Stomach (tissue), 9 donors: Measurements from ENCODE around the gene OSGEPL1. TPM values are rescaled to one million over a fixed set of nuclear protein-coding genes. Genes with fewer than 3 reads are reported as not detected.
"Not testable (repeated sequence)": the region's sequence is repeated elsewhere in the genome, so short reads cannot be mapped to it uniquely, and the experiment has no call there.

Experiments
- DNase-seq, 2 donors: peaks; one replicate each; pipeline versions ENCODE4 v3.0.0 to v3.0.0-alpha.2; 2013 to 2019
- H3K27ac ChIP-seq, 5 donors: fragments of 200-600 bp in 4 of 5; sonication (generic) in 4 of 5; one replicate each; pipeline ENCODE4 v1.5.1; 2013 to 2019; ENCODE audit warnings: mild to moderate bottlenecking in 1 of 5, moderate library complexity in 1 of 5
- H3K27me3 ChIP-seq, 3 donors: fragments of 200-600 bp; sonication (generic); one replicate each; pipeline ENCODE4 v1.5.1; 2017 to 2019; ENCODE audit warnings: mixed run types in 1 of 3
- H3K36me3 ChIP-seq, 4 donors: fragments of 200-600 bp; sonication (generic); 1 replicate in 3 of 4; 2 replicates in 1 of 4; pipeline ENCODE4 v1.5.1; 2016 to 2019
- H3K4me1 ChIP-seq, 4 donors: fragments of 200-600 bp; sonication (generic); one replicate each; pipeline ENCODE4 v1.5.1; 2016 to 2019
- H3K4me3 ChIP-seq, 4 donors: fragments of 200-600 bp; sonication (generic) in 3 of 4; one replicate each; pipeline ENCODE4 v1.5.1; 2016 to 2019; ENCODE audit warnings: mild to moderate bottlenecking in 1 of 4
- H3K9me3 ChIP-seq, 4 donors: fragments of 200-600 bp; sonication (generic); one replicate each; pipeline ENCODE4 v1.5.1; 2016 to 2019
- CTCF ChIP-seq, 7 experiments: fragments of 450-650 bp in 4 of 7; fragments of 200-600 bp in 3 of 7; sonication (generic) in 3 of 7; IDR thresholded peaks; one replicate each; pipeline ENCODE4 v1.5.1; 2016 to 2019; ENCODE audit warnings: antibody characterized with exemption in 7 of 7, control low read depth in 2 of 7, mild to moderate bottlenecking in 1 of 7
- EP300 ChIP-seq: sonication (generic); formaldehyde crosslinking; IDR thresholded peaks from one replicate; pipeline ENCODE4 v1.6.1; 2017; ENCODE audit warnings: antibody characterized with exemption
- POLR2A ChIP-seq, 4 donors: fragments of 450-650 bp; IDR thresholded peaks; one replicate each; pipeline ENCODE4 v1.6.1; 2016; ENCODE audit warnings: antibody characterized with exemption in 4 of 4, control low read depth in 2 of 4, mild to moderate bottlenecking in 1 of 4, moderate library complexity in 1 of 4
- POLR2AphosphoS5 ChIP-seq, 3 donors: sonication (generic); formaldehyde crosslinking; IDR thresholded peaks; one replicate each; pipeline ENCODE4 v1.6.1; 2016; ENCODE audit warnings: antibody characterized with exemption in 3 of 3
- WGBS, 5 donors: extraction: QIAGEN DNeasy Blood & Tissue Kit in 3 of 5; methylation state at CpG; one replicate each; pipeline versions ENCODE4 v1.1.5 to v1.1.7; 2013 to 2018; 5-methylcytosine and 5-hydroxymethylcytosine counted together
- intact Hi-C: fragments of 100-400 bp; cut with DNase I; formaldehyde crosslinking; loops from one replicate; pipeline ENCODE4 v1.15.1; 2023; ENCODE audit warnings: low total_unique reads
- polyA plus RNA-seq, 3 donors: library from polyadenylated mRNA; stranded (reverse); fragments of 200-250 nt; gene quantifications; one replicate each; pipeline ENCODE4 v1.2.3, GENCODE V29; 2013
- total RNA-seq, 5 donors: library from RNA; depleted of rRNA; stranded (reverse); fragments of >200 nt; gene quantifications; one replicate each; pipeline versions ENCODE4 v1.1.0 to v1.2.3, GENCODE V29; 2014 to 2016
- donor health status: healthy with polysubstance abuse.
- donor health status: Bipolar disorder and iron deficiency.
- donor health status: healthy.

The OSGEPL1 gene
- total and polyA plus RNA-seq, 8 donors = 1.3 to 9.0 (median 4.0) TPM; not detected in 1

- Histone ChIP-seq H3K27me3 (no peaks in the 10 kb centered on the region), H3K4me3 (peak overlapping the region; percentile 62 to 84 (median 69)), H3K27ac (peak overlapping the region; percentile 86 to 90 (median 89)), H3K9me3 (no peaks in the 10 kb centered on the region), H3K36me3 (peaks cover 0 to 16% (median 12%) of the 10 kb centered on the region in 4 donors), H3K4me1 (peaks cover 0 to 23% (median 17%) of the 10 kb centered on the region in 4 donors)
- DNase-seq = no peak
- 1 to 3% (median 1%) methylated on average over 7 of the region's 7 CpGs for WGBS, 5 donors
- intact Hi-C loops = no loop called here
- TF ChIP-seq EP300 = no peak
Measured at GRCh38 chr2:189762229-189762550, 402 bp downstream of the OSGEPL1 start.

- H3K27me3 ChIP-seq, H3K4me3 ChIP-seq, intact Hi-C loops, H3K9me3 ChIP-seq, DNase-seq, H3K27ac ChIP-seq: not testable (repeated sequence)
- Histone ChIP-seq H3K4me1 (peaks cover 0 to 23% (median 17%) of the 10 kb centered on the region in 4 donors), H3K36me3 (peaks cover 0 to 13% (median 3%) of the 10 kb centered on the region in 4 donors)
- WGBS, 5 donors = 93 to 98% (median 96%) methylated on average over 16 to 19 of the region's 19 CpGs
Measured at GRCh38 chr2:189760154-189760553, 2.4 kb downstream of the OSGEPL1 start.

- no peaks in the 10 kb centered on the region for H3K27me3 ChIP-seq
- 85 to 95% (median 92%) methylated on average over 2 of the region's 2 CpGs for WGBS, 5 donors
- DNase-seq = no peak
Measured at GRCh38 chr2:189756311-189756952, 6.2 kb downstream of the OSGEPL1 start.

GRCh38 chr2:189751080-189751658 lies 11.4 kb downstream of the OSGEPL1 start:
- intact Hi-C loops = no loop called here
- DNase-seq = peak; percentile 32 to 44
- Histone ChIP-seq H3K9me3 (no peaks in the 10 kb centered on the region), H3K4me3 (no peak overlapping the region), H3K36me3 (peaks cover 8 to 84% (median 67%) of the 10 kb centered on the region in 4 donors), H3K27me3 (no peaks in the 10 kb centered on the region), H3K27ac (no peak overlapping the region), H3K4me1 (no peaks in the 10 kb centered on the region)
- WGBS, 5 donors = 83 to 87% (median 85%) methylated on average over 10 of the region's 10 CpGs
- no peak for TF ChIP-seq POLR2AphosphoS5 (IDR thresholded peaks at IDR 0.05)
- peak in 4 of 7 experiments; percentile 24 to 51 (median 38) for TF ChIP-seq CTCF (IDR thresholded peaks at IDR 0.05)

More at GRCh38 chr2:189756311-189756952, 6.2 kb downstream of the OSGEPL1 start:
- no peak overlapping the region for H3K27ac ChIP-seq
- no peaks in the 10 kb centered on the region for H3K9me3 ChIP-seq
- no peak overlapping the region for H3K4me3 ChIP-seq
- H3K4me1 ChIP-seq = peaks cover 0 to 5% (median 1%) of the 10 kb centered on the region in 4 donors
- intact Hi-C loops = no loop called here
- TF ChIP-seq POLR2A (IDR thresholded peaks at IDR 0.05) (no peak), CTCF (IDR thresholded peaks at IDR 0.05) (no peak), POLR2AphosphoS5 (IDR thresholded peaks at IDR 0.05) (no peak), EP300 (no peak)
- peaks cover 0 to 44% (median 36%) of the 10 kb centered on the region in 4 donors for H3K36me3 ChIP-seq

- intact Hi-C loops = no loop called here
- TF ChIP-seq POLR2AphosphoS5 (IDR thresholded peaks at IDR 0.05) (no peak), EP300 (no peak), POLR2A (IDR thresholded peaks at IDR 0.05) (no peak), CTCF (IDR thresholded peaks at IDR 0.05) (no peak)
- WGBS, 5 donors = 71 to 85% (median 82%) methylated on average over 3 of the region's 3 CpGs
- DNase-seq = no peak
- no peaks in the 10 kb centered on the region for H3K4me1 ChIP-seq
- H3K27me3 ChIP-seq = no peaks in the 10 kb centered on the region
- no peaks in the 10 kb centered on the region for H3K9me3 ChIP-seq
- H3K27ac ChIP-seq = no peak overlapping the region
- peaks cover 0 to 19% (median 8%) of the 10 kb centered on the region in 4 donors for H3K36me3 ChIP-seq
- no peak overlapping the region for H3K4me3 ChIP-seq
Measured at GRCh38 chr2:189729430-189729829, 33.2 kb downstream of the OSGEPL1 start.
